Subcutaneous adipose tissue (tissue), 4 donors: ENCODE measurements around the gene RIT1. TPM values are rescaled to one million over a fixed set of nuclear protein-coding genes. Genes with fewer than 3 reads are reported as not detected.

Experiments used
- CTCF ChIP-seq: fragments of 450-650 bp; IDR thresholded peaks from one replicate; pipeline ENCODE4 v1.5.1; 2016; ENCODE audit warnings: low read depth, mild to moderate bottlenecking, control low read depth, antibody characterized with exemption, moderate library complexity
- total RNA-seq, 4 donors: library from RNA; depleted of rRNA; stranded (reverse); fragments of >200 nt; gene quantifications; one replicate each; pipeline ENCODE4 v1.1.0, GENCODE V29; 2016

RIT1 gene
- total RNA-seq, 4 donors from 2014 or later = 24.3 to 40.1 (median 28.4) TPM

GRCh38 chr1:155918660-155919059 lies 7.5 kb upstream of the RIT1 start:
- no peak for TF ChIP-seq CTCF

GRCh38 chr1:155913969-155914757 lies 3.0 kb upstream of the RIT1 start:
- no peak for TF ChIP-seq CTCF

- TF ChIP-seq CTCF = no peak
Observed at GRCh38 chr1:155912056-155912536, 947 bp upstream of the RIT1 start.

GRCh38 chr1:155910621-155911121 lies 478 bp downstream of the RIT1 start:
- no peak for TF ChIP-seq CTCF

- TF ChIP-seq CTCF = no peak
Observed at GRCh38 chr1:155909894-155910293, 1.3 kb downstream of the RIT1 start.

GRCh38 chr1:155904261-155904660 lies 6.9 kb downstream of the RIT1 start:
- TF ChIP-seq CTCF = no peak

GRCh38 chr1:155900161-155900560 lies 11.0 kb downstream of the RIT1 start:
- no peak for TF ChIP-seq CTCF
